Heart right ventricle (tissue), 16 donors: ENCODE measurements around the gene INCENP. TPM values are rescaled to one million over a fixed set of nuclear protein-coding genes. Genes with fewer than 3 reads are reported as not detected.

Source experiments
- ATAC-seq, 8 donors: fragments of 200-7000 bp; cut with Tn5 transposase; one replicate each; pipeline ENCODE4 v1.9.1; 2020; ENCODE audit warnings: mild to moderate bottlenecking in 8 of 8, moderate library complexity in 8 of 8, moderate number of reproducible peaks in 1 of 8
- DNase-seq, 2 donors: peaks; one replicate each; pipeline ENCODE4 v3.0.0-alpha.2; 2020
- H3K27ac ChIP-seq, 10 donors: fragments of 200-600 bp; sonication (generic) in 2 of 10; one replicate each; pipeline versions ENCODE4 v1.5.0 to v1.8.0; 2020 to 2022; ENCODE audit warnings: mild to moderate bottlenecking in 3 of 10
- H3K27me3 ChIP-seq, 7 donors: fragments of 200-600 bp; one replicate each; pipeline ENCODE4 v1.8.0; 2021 to 2022; ENCODE audit warnings: mild to moderate bottlenecking in 2 of 7
- H3K36me3 ChIP-seq, 9 donors: fragments of 200-600 bp; sonication (generic) in 1 of 9; one replicate each; pipeline versions ENCODE4 v1.5.0 to v1.8.0; 2020 to 2022; ENCODE audit warnings: mild to moderate bottlenecking in 2 of 9
- H3K4me1 ChIP-seq, 9 donors: fragments of 200-600 bp; sonication (generic) in 1 of 9; one replicate each; pipeline versions ENCODE4 v1.5.0 to v1.8.0; 2020 to 2022; ENCODE audit warnings: mild to moderate bottlenecking in 4 of 9
- H3K4me3 ChIP-seq, 10 donors: fragments of 200-600 bp; sonication (generic) in 2 of 10; one replicate each; pipeline versions ENCODE4 v1.5.0 to v1.8.0; 2020 to 2022; ENCODE audit warnings: mild to moderate bottlenecking in 7 of 10, moderate library complexity in 2 of 10
- H3K9me3 ChIP-seq, 11 donors: fragments of 200-600 bp in 10 of 11; sonication (generic) in 2 of 11; one replicate each; pipeline versions ENCODE4 v1.5.0 to v1.8.0; 2013 to 2022; ENCODE audit warnings: mild to moderate bottlenecking in 2 of 11, control low read depth in 1 of 11, moderate library complexity in 1 of 11
- CTCF ChIP-seq, 9 donors: fragments of 200-600 bp; sonication (generic) in 2 of 9; IDR thresholded peaks; one replicate each; pipeline versions ENCODE4 v1.5.0 to v1.8.0; 2021 to 2022; ENCODE audit warnings: antibody characterized with exemption in 9 of 9, mild to moderate bottlenecking in 5 of 9, moderate library complexity in 1 of 9
- WGBS, 2 donors: extraction: QIAGEN DNeasy Blood & Tissue Kit; methylation state at CpG; one replicate each; pipeline ENCODE4 v1.1.7; 2013; ENCODE audit warnings: inconsistent platforms in 1 of 2; 5-methylcytosine and 5-hydroxymethylcytosine counted together
- intact Hi-C, 10 donors: fragments of 100-400 bp; cut with DNase I; formaldehyde crosslinking; loops; one replicate each; pipeline versions ENCODE4 v1.11.1 to v1.14.2; 2022
- polyA plus RNA-seq, 2 donors: library from polyadenylated mRNA; stranded (reverse); fragments of 200-250 nt; gene quantifications; one replicate each; pipeline ENCODE4 v1.2.3, GENCODE V29; 2013
- total RNA-seq, 10 donors: library from RNA; stranded (reverse); fragmentation: NEBNext Ultra II Directional in 3 of 10; extraction: Animal tissue kit (Norgen Biotek cat#: 25700) in 3 of 10; gene quantifications; one replicate each; pipeline versions ENCODE4 v1.2.1 to v1.2.4, GENCODE V29; 2021 to 2023
- donor health status: Arrhythmogenic right ventricular cardiomyopathy.
- donor health status: ischemic (EF 13 %, LVEDD 7.1; RV severe dilation, severe dysfunction).
- donor health status: healthy with polysubstance abuse.
- donor health status: DM: no; HTN: yes; CAD: no.
- donor health status: DM: no; HTN: no; CAD: no.
- donor health status: ischemic (EF 25% LVEDD 6.9; RV normal size, moderate dysfunction).
- donor health status: ischemic (EF 25% LVEDD 5.7; RV mildly dilated, moderate dysfunction).
- donor health status: healthy.
- donor health status: DM: yes; HTN: yes; CAD: no.
- donor health status: Ischemic cardiomyopathy.
- donor health status: ischemic (EF 35%, LVEDD 5.7; RV mildly dilated, moderate dysfunction).
- donor health status: nonischemic (EF 11% LVEDD 7.7; RV severe dilation, severe dysfunction).
- donor health status: DM: yes; HTN: yes; CAD: no.
- donor health status: PGD.
- donor health status: ischemic (EF 29% LVEDD 5.4; RV normal size, mild dysfunction).
- donor health status: nonischemic (EF 23%, LVEDD 6.1; RV moderate dilation, normal function).

Gene INCENP
- total and polyA plus RNA-seq, 12 donors, result 2.1 to 20.0 (median 12.3) TPM

- intact Hi-C loops, result no loop called here
- peak in 1 of 2 donors; percentile 28 for DNase-seq
Observed at GRCh38 chr11:62124186-62125113, 639 bp downstream of the INCENP start.

GRCh38 chr11:62125316-62125715, 1.5 kb downstream of the INCENP start:
- peaks cover 0 to 22% (median 16%) of the 10 kb centered on the region in 9 donors for H3K4me1 ChIP-seq
- H3K36me3 ChIP-seq, result peaks cover 0 to 25% (median 9%) of the 10 kb centered on the region in 9 donors
- no peak overlapping the region for H3K27ac ChIP-seq
- H3K4me3 ChIP-seq, result peak overlapping the region in 5 of 10 donors; percentile 80 to 97 (median 91)
- no peak for TF ChIP-seq CTCF (IDR thresholded peaks at IDR 0.05)
- DNase-seq (no peak), ATAC-seq (no peak)
- intact Hi-C loops, result no loop called here
- H3K9me3 ChIP-seq, result no peaks in the 10 kb centered on the region
- WGBS, 2 donors, result 53 to 63% methylated on average over 4 of the region's 4 CpGs
- no peaks in the 10 kb centered on the region for H3K27me3 ChIP-seq

More at GRCh38 chr11:62124186-62125113, 639 bp downstream of the INCENP start:
- Histone ChIP-seq H3K27me3 (no peaks in the 10 kb centered on the region), H3K27ac (peak overlapping the region in 9 of 10 donors; percentile 23 to 87 (median 72)), H3K36me3 (peaks cover 0 to 16% (median 7%) of the 10 kb centered on the region in 9 donors), H3K4me1 (peaks cover 0 to 22% (median 16%) of the 10 kb centered on the region in 9 donors), H3K4me3 (peak overlapping the region; percentile 59 to 99 (median 94)), H3K9me3 (no peaks in the 10 kb centered on the region)
- TF ChIP-seq CTCF (IDR thresholded peaks at IDR 0.05), result no peak
- WGBS, 2 donors, result 3 to 4% methylated on average over 39 of the region's 39 CpGs
- ATAC-seq, result peak; percentile 11 to 61 (median 41)

GRCh38 chr11:62125881-62126280, 2.1 kb downstream of the INCENP start:
- no peak for ATAC-seq

More at GRCh38 chr11:62125881-62126280, 2.1 kb downstream of the INCENP start:
- peak overlapping the region in 1 of 10 donors; percentile 97 for H3K4me3 ChIP-seq
- intact Hi-C loops, result no loop called here
- no peaks in the 10 kb centered on the region for H3K27me3 ChIP-seq
- peaks cover 0 to 22% (median 15%) of the 10 kb centered on the region in 9 donors for H3K4me1 ChIP-seq
- no peaks in the 10 kb centered on the region for H3K9me3 ChIP-seq
- H3K27ac ChIP-seq, result no peak overlapping the region
- 34 to 69% methylated on average over 3 of the region's 3 CpGs for WGBS, 2 donors
- no peak for DNase-seq
- peaks cover 0 to 30% (median 12%) of the 10 kb centered on the region in 9 donors for H3K36me3 ChIP-seq
- no peak for TF ChIP-seq CTCF (IDR thresholded peaks at IDR 0.05)
